Activated CD4-positive, alpha-beta T cell treated with anti-CD3 and anti-CD28 coated beads, Interleukin-2, Interleukin-4, amounts not matched to agents 100 ng/mL and 50 ng/mL, durations not matched to agents 16 hours and 8 hours (primary cell): ENCODE results near the gene NEUROG1.
"Not testable (repeated sequence)": the region's sequence is repeated elsewhere in the genome, so short reads cannot be mapped to it uniquely, and the experiment has no call there.

Experiments
- DNase-seq: peaks from one replicate; pipeline ENCODE4 v3.0.0-alpha.2; 2020; ENCODE audit warnings: low spot score

Gene NEUROG1

GRCh38 chr5:135535420-135535819, 344 bp downstream of the NEUROG1 start:
- no peak for DNase-seq

GRCh38 chr5:135534609-135535419, 950 bp downstream of the NEUROG1 start:
- no peak for DNase-seq

- no peak for DNase-seq
Measured at GRCh38 chr5:135533794-135534193, 2.0 kb downstream of the NEUROG1 start.

GRCh38 chr5:135533334-135533733, 2.4 kb downstream of the NEUROG1 start:
- no peak for DNase-seq

GRCh38 chr5:135529576-135529975, 6.2 kb downstream of the NEUROG1 start:
- not testable (repeated sequence) for DNase-seq

GRCh38 chr5:135526924-135527323, 8.8 kb downstream of the NEUROG1 start:
- DNase-seq, result no peak

GRCh38 chr5:135521964-135522363, 13.8 kb downstream of the NEUROG1 start:
- no peak for DNase-seq

- no peak for DNase-seq
Measured at GRCh38 chr5:135517631-135518030, 18.1 kb downstream of the NEUROG1 start.

- DNase-seq, result no peak
Measured at GRCh38 chr5:135514116-135514515, 21.6 kb downstream of the NEUROG1 start.

GRCh38 chr5:135511761-135512575, 23.8 kb downstream of the NEUROG1 start:
- no peak for DNase-seq

- no peak for DNase-seq
Measured at GRCh38 chr5:135509995-135510394, 25.8 kb downstream of the NEUROG1 start.

GRCh38 chr5:135508496-135509005, 27.2 kb downstream of the NEUROG1 start:
- DNase-seq, result no peak

- DNase-seq, result no peak
Measured at GRCh38 chr5:135505973-135506372, 29.8 kb downstream of the NEUROG1 start.

GRCh38 chr5:135504376-135504775, 31.4 kb downstream of the NEUROG1 start:
- DNase-seq, result no peak

- DNase-seq, result no peak
Measured at GRCh38 chr5:135503871-135504270, 31.9 kb downstream of the NEUROG1 start.

GRCh38 chr5:135502836-135503520, 32.8 kb downstream of the NEUROG1 start:
- DNase-seq, result no peak

GRCh38 chr5:135501965-135502364, 33.8 kb downstream of the NEUROG1 start:
- DNase-seq, result no peak

- DNase-seq, result no peak
Measured at GRCh38 chr5:135498637-135498995, 37.1 kb downstream of the NEUROG1 start.

GRCh38 chr5:135497971-135498636, 37.7 kb downstream of the NEUROG1 start:
- no peak for DNase-seq

GRCh38 chr5:135495531-135495930, 40.2 kb downstream of the NEUROG1 start:
- DNase-seq, result not testable (repeated sequence)

GRCh38 chr5:135494196-135494595, 41.6 kb downstream of the NEUROG1 start:
- no peak for DNase-seq
